Fibroblast of villous mesenchyme (primary cell): ENCODE results near the gene HDAC9. TPM values are rescaled to one million over a fixed set of nuclear protein-coding genes. Genes with fewer than 3 reads are reported as not detected.

Source experiments
- DNase-seq: peaks from one replicate; pipeline ENCODE4 v3.0.0-alpha.2; 2010; ENCODE audit warnings: low read depth
- H3K4me3 ChIP-seq: 2 replicates; pipeline ENCODE4 v1.5.1; 2011; ENCODE audit warnings: low read depth, mild to moderate bottlenecking, low read length
- total RNA-seq: library from RNA; depleted of rRNA; stranded (reverse); fragments of >200 nt; gene quantifications from 2 replicates; pipeline ENCODE4 v1.2.3, GENCODE V29; 2012
- TF ChIP-seq, protein P1 (sequence below): IDR thresholded peaks from 2 replicates; pipeline ENCODE4 v1.5.1; 2012; ENCODE audit warnings: low read depth, mild to moderate bottlenecking, low read length; ENCODE audit not compliant: insufficient read depth

Gene HDAC9
- total RNA-seq, 1 donor: 16.8 TPM

DNA sequence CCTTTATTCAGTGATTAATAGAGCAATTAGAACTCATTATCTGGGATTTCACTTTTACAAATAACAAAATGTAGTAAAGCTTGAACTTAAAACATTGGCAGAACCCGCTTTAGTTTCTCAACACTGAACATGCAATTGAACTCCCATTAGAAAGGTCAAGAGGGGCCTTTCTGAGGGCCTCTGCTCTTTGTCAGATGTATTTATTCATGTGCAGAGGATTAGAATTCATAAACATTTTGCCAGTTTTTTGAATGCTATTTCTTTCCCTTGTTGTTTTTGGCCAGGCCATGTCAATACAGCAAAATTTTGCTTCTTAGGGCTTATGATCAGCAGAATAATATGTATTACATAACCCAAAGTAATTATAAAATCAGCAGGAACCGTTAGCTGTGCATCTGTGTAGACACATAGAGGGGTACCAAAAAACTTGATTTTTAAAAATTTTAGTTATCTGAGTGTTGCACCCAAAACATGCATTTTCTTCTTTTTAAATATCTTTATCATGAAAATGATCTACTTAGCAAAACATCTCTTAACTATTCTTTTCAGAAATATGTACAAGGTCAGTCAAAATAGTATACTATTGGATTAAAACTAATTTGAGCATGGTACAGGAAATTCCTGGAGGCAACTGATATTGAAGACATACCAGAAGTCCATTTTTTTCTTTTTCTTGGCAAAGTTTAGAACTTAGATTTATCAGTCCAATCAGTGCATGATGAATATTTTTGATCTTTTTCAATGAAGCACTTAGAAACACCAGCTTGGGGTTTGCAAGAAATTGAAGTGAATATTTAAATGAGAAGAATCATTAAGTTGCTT lies 444.4 kb downstream of the HDAC9 start:
- TF ChIP-seq, protein P1, sequence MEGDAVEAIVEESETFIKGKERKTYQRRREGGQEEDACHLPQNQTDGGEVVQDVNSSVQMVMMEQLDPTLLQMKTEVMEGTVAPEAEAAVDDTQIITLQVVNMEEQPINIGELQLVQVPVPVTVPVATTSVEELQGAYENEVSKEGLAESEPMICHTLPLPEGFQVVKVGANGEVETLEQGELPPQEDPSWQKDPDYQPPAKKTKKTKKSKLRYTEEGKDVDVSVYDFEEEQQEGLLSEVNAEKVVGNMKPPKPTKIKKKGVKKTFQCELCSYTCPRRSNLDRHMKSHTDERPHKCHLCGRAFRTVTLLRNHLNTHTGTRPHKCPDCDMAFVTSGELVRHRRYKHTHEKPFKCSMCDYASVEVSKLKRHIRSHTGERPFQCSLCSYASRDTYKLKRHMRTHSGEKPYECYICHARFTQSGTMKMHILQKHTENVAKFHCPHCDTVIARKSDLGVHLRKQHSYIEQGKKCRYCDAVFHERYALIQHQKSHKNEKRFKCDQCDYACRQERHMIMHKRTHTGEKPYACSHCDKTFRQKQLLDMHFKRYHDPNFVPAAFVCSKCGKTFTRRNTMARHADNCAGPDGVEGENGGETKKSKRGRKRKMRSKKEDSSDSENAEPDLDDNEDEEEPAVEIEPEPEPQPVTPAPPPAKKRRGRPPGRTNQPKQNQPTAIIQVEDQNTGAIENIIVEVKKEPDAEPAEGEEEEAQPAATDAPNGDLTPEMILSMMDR: no peak
- DNase-seq: peak; percentile 40
- H3K4me3 ChIP-seq: no peak overlapping the region

DNA sequence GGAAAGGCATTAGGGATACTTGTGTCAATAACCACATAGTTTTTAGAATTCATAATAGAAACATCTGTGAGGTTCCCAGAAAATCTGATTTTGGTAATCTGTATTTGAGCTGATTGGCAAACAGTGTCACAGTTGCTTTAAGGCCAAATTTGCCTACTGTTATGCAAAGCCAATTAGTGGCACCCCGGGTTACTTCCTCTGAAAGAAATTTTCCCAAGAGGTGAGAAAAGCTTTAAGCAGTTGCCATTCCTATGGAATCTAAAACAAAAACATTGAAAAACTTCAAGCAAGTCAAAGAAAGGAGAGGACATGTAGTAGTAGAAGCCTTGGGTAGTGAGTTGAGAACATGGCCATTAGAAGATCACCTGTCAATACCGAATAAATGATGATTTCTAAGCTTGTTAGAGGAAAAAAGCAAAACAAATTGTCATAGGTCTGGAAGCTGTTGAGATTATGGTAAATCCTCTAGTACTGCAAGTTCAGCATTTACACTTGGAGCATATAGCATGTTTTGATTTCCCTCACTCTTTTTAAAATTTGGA lies 445.1 kb downstream of the HDAC9 start:
- DNase-seq: no peak
- no peak overlapping the region for H3K4me3 ChIP-seq
- TF ChIP-seq, protein P1: no peak

DNA sequence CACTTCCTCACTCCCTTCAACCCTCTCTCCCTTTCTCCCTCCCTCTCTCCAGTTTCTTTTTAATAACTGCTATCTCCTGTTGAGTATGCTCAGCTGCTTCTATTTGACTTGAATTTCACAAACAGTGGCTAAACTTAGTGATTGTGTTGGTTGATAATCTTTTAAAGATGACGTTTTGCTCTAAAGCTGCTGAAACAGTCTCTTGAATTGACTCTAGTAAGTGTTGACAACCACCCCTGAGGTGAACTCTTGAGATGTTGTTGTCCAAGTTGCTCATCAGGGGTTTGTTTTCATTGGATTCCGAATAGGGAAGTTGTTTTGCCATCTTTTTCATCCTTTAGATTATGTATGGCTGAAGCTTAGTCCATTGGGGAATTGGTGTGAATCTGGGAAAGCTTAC lies 445.7 kb downstream of the HDAC9 start:
- no peak for DNase-seq
- H3K4me3 ChIP-seq: no peak overlapping the region
- TF ChIP-seq, protein P1: no peak

DNA sequence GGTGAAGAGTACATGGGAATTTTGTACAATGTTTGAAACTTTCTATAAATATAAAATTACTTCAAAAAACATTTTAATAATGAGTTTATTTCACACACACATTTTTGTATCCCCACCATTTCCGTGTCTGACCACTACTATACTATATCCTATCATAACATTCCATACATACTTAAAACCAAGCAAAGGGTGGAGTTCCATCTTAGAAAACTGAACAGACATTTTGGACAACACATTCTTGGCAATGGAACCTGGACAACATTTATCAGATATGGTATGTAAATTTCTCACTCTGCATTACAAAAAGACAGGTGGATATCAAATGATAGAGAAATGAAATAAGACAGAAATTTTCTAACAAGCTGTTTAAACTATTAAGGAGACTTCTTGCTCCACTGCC lies 453.0 kb downstream of the HDAC9 start:
- TF ChIP-seq, protein P1: no peak
- DNase-seq: no peak
- H3K4me3 ChIP-seq: no peak overlapping the region

DNA sequence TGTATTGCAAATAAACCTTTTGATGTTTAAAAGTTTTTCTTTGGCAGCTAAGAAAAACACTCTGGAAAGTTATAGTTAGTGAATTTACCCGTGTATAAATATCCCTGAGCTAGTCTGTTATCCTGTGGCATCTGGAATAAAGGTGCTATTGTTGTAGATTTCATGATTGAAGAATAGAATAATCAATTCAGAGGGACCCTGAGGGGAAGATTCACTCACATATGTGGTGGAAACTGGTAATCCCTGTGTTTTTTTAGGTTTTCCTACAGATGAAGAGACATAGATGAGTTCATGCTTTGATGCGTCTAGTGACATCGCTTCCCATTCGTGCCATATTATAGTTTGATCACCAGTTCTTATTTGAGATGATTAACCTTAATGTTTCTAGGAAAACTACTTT lies 457.3 kb downstream of the HDAC9 start:
- DNase-seq: no peak
- TF ChIP-seq, protein P1: no peak
- no peak overlapping the region for H3K4me3 ChIP-seq

DNA sequence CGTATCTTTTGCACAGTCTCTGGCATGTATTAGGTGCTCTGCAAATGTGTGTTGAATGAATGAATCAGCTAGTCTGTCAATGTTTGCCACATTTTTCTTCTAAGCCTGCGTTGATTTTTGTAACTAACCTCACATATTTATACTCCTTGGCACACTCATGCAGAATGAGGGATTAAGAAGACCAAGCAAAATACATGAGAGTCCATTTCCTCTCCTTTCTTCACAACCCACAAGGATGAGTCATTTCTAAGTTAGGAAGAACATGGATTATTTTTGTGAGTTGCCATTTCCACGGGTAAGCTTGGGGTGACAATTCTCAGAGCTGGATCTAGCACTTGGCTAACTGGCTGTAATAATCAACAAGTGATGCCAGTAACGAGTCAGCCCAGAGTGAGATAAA lies 463.1 kb downstream of the HDAC9 start:
- TF ChIP-seq, protein P1: no peak

DNA sequence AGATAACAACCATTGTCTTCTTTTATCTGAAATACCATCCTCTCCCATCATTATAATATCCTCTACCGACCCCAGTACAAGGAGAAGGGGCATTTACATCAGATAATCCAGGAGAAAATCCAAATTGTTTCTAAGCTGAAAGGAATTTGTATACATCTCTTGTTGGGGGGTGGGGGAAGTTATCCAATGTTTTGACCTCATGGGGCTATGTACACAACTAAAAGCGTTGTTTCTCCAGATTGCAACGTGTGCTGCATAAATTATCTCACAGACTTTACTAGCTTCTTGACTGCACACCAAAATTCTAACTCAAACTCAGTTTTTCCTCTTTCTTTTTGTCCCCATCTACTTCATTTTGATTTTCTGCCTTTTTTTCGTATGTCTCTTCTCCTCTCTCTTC lies 465.2 kb downstream of the HDAC9 start:
- no peak overlapping the region for H3K4me3 ChIP-seq
- TF ChIP-seq, protein P1: no peak
- peak; percentile 36 for DNase-seq

More for the DNA sequence above, 463.1 kb downstream of the HDAC9 start:
- DNase-seq: peak; percentile 69
- no peak overlapping the region for H3K4me3 ChIP-seq
